NCI-H774 (cell line): ENCODE data around the gene ANKRD18A.
A peak's percentile ranks its signal among the peaks of the same experiment; 100 is the strongest.

Experiments
- DNase-seq: peaks from one replicate; lab custom pipeline; 2025; lab: John Stamatoyannopoulos, UW

The ANKRD18A gene

DNA sequence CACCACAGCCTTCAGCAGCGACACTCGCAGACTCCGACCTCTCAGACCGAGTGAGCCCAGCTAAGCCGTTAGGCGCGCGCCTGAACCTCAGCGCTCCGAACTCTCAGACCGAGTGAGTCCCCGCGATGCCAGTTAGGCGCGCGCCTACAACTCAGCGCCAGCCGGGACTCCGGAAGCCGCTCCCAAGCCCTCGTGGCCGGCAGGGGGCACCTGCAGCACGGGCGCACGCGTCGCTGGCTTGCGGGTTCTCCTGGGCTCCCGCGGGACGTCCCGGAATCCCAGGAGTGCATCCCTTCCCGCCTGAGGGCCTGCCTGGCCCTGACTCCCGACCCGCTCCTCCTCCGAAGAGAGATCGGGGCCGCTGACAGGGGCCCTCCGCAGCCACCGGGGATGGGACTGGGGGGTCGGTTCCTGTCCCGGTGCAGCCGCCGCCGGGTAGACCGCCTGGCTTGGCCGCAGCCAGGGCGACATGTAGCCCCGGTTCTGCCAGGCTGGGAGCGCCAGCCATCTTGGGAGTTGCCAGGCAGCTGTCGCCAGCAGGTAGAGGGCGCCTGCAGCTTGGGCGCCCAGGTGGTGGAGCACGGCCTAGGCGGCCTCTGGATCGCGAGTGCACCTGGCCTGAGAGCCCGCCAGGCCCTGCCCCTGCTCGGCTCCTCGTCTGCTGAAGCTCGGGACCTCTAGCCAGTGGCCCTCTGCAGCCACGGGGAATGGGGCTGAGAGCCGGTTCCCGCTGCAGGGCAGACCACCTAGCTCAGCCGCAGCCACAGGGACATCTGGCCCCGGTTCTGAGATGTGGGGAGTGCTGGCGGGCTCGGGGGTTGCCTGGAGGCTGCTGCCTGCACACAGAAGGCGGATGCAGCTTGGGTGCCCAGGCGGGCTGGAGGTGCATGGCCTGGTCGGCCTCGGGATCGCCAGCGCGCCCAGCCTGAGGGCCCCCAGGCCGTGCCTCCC is at the start of gene ANKRD18A:
Gene ANKRD18A, minus strand, starts transcription at position 114 of the 951 bp plus-strand sequence. CDS start 311 bp downstream, outside the sequence.
- peak; percentile 88 for DNase-seq

DNA sequence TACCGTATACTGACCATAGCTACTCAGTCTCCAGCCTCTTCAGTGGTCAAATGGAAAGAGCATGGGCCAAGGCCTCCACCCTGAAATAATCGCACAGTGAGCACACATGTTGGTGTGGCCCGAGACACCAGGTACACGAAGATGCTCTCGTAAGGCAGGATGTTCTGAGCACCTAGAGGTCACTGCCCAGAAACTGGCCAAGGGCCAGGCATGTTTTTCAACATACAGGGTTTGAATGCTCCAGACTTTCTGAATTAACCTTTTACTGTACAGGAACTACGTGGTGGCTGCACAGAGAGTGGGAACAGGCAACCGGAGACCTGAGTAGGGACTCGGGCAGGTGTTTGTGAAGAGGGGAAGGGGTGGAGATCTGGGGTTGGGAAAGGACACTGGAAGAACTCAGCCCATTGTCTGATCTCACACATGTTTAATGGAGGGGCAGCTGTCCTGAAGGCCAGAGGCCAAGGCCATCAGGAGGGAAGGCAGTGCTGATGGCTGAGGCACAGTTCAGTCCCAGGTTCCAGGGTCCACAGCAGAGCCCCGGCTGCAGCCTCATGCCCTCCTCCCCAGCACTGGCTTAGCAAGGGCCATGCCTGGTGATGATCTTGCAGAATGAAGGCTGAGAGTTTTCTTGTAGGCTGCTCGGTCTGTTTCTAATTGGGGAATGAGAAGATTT is 48.5 kb upstream of the ANKRD18A start:
- no peak for DNase-seq

DNA sequence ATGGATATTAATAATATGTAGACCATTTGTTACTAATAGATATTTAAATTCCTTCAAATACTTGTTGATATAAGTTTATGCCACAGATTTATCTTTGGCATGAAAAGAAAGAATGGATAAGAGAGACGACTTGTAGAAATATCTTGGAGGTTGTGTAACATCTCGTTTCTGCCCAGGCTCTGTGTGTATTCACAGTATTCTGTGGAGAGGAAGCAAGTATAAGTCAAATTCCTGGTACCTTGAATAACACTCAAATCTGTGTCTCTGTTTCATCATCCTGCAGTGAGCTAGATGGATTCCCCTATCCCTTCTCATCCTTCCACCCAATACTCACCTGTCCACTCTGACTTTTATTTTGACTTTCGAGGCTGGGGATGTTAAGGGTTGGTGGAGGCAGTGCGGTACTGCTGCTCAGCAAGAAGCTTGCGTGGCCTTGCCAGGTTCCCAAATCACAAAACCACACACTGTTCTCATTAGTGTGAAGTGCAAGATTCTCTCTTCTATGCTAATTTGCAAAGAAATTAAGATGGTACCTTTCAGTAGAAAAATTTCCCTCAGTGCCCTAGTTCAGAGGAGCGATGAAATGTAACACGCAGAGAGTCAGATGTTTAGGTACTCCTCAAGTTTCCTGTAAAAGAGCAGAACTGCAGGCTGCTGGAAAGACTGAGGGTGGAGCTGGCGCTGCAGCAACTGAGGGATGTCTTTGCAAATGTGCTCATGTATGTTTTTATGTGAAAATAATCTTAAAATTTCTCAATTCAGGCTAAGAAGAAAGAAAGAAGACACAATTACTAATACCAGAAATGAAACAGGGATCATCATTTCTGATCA is 42.6 kb upstream of the ANKRD18A start:
- no peak for DNase-seq

DNA sequence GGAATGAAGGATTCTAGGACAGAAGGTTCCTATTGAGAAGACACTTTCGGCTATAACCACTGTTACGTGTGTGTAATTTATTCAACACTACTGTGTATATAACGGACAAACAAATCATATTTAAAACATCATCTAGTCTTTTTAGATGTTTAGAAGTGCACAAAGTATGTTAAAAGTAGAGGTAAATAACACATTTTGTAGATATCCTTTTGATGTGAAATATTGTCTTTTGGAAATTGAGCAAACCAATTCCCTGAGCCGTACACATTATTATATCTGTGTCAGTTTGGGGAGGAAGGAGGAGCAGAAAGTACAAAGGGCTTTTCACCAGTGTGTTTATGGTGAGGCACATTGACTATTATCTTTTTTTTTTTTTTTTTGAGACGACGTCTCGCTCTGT is 39.1 kb upstream of the ANKRD18A start:
- no peak for DNase-seq

DNA sequence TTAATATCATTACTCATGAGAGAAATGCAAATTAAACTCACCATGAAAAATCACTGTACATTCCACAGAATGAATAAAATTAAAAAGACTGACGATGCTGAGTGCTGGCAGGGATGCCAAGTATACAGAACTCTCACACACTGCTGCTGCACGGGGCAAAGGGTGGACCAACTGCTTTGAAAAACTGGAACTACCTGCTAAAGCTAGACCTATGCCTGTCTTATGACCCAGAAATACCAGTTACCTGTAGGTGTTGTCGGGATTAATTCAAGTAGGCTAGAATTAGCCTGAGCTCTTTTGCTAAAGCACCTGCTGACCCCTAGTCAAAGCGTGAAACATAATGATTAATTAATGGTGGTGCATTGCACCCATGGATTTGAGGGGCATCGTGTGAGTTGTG is 36.5 kb upstream of the ANKRD18A start:
- no peak for DNase-seq

DNA sequence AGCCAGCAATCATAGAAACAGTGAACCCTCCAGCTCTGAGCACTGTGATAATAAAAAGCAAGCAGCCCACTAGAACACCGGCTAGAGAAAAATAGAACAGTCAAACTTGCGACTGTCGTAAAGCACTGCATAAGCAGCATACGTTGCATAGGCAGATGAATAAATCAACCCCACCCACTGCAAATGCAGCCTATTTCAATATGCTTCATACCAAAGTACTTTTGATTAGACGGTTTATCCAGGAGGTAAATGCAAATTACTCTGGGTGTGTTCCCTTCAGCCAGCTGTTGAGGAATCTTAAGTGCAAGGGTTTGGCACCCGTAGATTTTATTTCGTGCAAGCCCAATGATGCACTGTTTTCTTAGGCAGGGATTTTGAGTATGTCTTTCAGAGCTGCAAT is 32.1 kb upstream of the ANKRD18A start:
- no peak for DNase-seq

DNA sequence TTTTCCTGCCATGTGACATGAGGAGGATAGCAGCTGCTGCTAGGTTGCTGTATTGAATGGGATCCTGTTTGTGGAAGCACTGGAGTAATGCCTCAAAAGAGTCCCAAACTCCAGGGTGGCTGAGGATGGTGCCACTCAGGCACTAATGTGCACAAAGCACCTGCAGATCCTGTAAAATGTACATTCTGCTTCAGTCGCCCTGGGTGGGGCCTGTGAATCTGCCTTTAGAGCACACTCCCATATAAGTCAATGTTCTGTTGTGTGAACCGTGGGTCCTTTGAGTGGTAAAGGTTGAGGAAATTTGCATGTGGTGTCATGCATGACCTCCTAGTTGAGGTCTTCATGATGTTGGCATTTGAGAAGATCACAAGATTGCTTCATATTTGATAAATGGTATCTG is 31.6 kb upstream of the ANKRD18A start:
- DNase-seq, result no peak

DNA sequence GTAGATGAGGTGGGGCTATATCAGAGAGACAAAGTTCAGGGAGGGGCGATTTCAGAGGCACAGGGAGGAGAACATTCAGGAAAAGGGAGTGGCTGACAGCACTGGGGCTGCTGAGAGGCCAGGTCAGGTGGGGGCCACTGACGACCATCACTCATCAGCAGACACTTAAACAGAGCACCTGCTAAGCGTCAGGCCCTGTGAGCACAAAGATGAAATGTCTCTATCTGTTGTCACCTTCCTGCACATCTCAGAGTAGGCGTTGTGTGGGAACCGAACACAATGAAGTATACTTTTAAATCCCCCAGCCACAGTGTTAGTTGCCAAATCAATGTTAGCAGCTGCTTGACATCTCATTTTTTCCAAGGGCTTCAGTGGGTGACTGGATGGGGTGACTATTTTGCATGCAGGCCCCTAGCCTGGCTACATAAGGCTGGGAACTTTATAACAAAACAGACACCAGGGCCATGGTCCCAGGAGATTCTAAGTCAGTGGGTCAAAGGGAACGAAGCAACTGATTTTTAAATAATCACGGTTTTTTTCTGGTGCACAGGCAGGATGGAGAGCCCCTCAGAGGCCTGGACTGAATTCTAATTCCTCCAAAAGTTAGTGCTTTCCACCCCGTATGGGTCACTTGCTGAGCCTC is 31.1 kb upstream of the ANKRD18A start:
- no peak for DNase-seq

DNA sequence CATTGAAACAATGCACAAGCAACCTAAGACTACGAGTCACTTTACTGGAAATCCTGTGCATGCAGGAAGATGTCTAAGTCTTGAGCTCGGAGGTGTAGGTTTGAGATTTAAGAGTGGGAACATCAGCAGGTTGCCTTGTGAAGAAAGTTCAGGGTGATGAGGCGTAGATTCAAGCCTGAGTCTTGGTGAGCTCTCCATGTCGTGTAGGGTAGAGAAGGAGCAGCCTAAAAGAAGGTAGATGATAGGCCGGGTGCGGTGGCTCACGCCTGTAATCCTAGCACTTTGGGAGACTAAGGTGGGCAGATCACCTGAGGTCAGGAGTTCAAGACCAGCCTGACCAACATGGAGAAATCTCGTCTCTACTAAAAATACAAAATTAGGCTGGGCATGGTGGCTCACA is 30.2 kb upstream of the ANKRD18A start:
- no peak for DNase-seq

DNA sequence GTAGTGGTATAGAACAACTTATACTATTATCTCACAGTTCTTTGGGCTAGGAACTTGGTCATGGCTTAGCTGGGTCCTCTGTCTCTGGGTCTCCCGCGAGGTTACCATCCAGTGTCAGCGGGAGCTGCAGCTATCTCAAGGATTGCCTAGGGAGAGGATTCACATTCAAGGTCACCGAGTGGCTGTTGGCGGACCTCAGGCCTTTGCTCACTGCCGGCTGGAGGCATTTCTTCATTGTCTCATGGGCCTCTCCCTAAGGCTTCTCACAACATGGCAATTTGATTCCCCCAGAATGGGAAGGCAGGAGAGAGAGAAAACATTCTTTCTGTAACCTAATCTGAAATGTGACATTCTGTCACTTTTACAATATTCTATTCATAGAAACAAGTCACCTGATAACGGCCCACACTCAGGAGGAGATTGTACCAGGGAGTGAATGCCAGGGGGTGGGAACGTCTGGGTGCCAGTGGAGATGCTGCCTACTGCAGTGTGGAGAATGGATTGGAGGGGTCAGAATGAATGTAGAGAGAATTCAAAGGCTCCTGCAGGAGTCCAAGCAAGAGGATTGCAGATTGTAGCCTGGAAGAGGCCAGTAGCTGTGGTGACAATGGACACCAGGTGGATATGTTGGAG is 29.5 kb upstream of the ANKRD18A start:
- DNase-seq, result no peak

DNA sequence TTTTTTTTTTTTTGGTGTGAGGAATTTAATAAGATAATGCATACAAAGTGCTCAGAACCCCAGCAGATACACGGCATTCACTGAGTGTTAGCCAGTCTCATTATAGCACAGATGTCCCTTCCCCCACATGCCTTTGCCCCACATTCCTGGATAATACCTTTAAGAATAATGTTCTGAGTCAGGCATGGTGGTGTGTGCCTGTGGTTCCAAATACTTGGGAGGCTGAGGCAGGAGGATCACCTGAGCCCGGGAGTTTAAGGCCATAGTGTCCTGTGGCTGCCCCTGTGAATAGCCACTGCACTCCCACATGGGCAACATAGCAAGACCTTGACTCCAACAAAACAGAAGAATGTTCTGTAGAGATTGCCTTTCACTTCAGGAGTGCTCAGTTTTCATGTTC is 24.2 kb upstream of the ANKRD18A start:
- DNase-seq, result no peak

DNA sequence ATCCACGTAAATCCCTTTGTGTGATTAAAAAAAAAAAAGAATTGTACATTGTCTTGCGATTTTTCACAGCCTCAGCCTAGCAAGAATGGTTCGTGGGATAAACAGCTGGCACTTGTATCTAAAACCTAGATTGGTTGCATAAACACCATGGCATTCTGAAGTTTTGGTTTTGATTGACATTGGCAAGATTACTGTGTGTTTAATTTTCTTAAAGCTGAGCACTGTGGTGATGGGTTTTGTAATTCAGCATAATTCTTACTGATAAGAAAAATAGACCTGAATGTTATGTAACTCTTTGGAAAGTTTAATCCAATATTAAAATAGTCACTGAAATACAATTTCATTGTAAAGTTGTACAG is 23.4 kb upstream of the ANKRD18A start:
- no peak for DNase-seq

DNA sequence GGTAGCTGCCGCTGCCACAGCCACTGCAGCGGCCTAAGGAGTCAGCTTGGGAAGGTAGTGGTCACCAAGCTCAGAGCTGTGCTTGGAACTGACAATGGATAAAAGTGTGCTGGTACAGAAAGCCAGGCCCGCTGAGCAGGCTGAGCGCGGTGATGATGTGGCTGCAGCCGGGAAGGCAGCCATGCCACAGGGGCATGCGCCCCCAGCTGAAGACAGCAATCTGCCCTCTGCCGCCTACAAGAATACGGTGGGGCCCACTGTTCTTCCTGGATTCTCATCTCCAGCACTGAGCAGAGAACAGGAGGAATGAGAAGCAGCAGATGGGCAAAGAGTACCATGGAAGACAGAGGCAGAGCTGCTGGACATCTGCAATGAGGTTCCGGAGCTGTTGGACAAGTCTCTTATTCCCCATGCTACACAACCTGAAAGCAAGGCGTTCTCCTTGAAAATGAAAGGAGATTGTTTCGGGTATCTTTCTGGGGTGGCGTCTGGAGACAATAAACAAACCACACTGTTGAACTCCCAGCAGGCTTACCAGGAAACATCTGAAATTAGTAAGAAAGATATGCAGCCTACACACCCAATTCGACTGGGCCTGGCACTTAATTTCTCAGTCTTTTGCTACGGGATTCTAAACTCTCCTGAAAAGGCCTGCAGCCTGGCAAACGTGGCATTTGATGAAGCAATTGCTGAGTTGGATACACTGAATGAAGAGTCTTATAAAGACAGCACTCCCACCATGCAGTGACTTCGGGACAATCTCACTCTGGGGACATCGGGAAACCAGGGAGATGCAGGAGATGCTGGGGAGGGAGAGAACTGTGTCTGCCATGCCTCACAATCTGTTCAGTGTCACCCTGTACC is 22.8 kb upstream of the ANKRD18A start:
- DNase-seq, result no peak

DNA sequence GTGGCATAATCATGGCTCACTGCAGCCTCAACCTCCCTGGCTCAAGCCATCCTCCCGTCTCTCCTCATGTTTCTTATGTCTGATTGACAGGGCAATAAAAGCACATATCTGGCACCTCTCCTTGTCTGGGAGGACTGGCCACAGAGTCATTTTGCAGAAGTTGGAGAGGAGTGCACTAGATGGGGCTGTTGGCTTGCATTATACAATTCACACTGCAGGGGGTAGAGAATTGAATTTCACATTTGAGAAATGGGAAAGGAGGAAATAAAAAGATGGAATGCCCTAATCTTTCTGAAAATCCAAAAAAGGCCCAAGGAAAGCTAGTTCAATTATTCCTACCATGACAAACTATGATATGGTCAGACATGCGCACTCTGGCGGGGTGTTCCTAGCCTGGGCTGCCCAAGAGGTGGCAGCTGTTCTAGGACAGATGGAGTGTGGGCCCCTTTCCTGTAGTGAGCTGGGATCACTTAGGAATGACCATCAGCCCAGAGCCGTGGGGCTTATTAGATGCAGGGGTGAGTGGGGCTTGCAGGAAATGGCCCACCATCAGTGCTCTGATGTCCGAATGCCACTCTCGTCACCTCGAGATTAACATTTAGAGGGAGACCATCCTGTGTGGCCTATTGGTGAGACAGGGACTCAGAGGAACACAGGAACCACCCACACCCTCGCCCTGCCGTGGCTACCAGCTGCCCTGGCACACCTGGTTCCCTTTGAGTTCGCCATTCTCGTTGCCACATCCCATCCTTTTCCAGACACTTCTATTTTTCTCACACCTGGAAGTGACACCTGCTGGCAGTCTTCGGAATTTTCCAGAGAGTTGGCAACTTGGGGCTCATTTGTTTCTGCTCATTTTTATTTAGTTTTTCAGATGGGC is 21.8 kb upstream of the ANKRD18A start:
- DNase-seq, result peak; percentile 9

DNA sequence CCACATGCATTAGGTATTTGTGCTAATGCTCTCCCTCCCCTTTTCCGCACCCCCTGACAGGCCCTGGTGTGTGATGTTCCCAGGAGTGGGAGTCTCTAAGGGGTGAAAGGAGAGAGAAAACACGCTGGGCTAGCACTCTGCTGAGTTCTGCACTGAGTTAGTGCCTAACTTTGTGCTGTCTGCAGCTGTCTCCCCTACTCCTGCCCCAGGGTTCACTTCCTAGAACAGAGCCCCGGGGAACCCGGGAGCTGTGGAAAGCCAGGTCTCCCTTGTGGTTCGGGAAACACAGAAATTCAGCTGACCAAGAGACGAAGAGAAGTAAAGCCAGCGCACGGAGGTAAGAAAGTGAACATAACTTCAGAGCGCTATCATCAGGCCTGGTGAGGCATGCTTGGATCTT is 20.7 kb upstream of the ANKRD18A start:
- DNase-seq, result no peak

DNA sequence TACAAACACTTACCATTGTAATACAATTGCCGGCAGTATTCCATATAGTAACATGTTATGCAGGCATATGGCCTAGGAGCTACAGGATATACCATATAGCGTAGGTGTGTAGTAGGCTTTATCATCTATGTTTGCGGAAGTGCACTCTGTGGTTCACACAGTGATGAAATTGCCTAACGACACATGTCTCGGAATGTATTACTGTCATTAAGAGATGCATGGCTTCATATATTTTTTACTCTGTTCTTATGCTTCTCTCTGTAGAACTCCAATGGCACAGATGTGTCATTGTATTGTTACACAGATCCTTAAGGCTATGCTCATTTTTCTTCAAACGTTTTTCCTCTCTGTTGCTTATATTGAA is 19.2 kb upstream of the ANKRD18A start:
- DNase-seq, result no peak

DNA sequence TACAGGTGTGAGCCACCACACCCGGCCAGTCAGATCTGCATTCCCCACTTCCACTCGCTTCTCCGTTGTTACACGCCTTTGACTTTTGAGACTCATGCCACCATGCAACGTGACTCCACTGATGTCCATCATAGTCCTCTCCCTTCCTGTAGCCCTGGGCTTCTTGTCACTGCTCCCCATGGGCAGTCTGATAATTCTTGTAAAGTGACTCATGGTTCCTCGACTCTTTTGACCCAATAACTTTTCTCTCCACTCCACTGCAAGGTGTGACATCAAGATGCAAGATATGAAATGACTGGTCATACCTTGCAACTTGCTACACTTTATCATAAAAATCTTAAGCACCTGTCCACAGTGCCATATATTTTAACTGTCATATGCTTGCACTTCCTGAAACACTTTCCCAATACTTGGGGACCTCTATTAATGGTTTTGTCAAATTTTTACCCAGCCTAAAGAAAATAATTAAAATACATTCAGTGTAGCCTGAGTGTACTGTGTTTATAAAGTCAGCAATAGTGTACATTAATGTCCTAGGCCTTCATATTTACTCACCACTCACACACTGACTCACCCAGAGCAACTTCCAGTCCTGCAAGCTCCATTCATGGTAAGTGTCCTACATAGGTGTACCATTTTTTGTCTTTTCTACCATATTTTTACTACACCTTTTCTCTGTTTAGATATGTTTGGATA is 18.6 kb upstream of the ANKRD18A start:
- no peak for DNase-seq

DNA sequence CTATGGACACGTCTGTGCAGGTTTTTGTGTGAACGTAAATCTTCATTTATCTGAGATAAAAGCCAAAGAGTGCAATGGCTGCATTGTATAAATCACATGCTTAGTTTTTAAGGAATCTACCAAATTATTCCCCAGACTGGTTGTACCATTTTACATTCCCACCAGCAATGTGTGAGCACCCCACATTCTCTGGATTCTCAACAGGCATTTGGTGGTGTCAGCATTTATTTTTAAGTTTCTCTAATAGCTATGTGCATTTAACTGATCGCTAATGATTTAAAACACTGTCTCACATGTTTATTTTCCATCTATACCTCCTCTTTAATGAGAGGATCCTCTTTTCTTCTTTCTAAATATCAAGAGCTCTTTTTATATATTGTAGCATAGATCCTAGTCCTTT is 13.9 kb upstream of the ANKRD18A start:
- DNase-seq, result no peak

DNA sequence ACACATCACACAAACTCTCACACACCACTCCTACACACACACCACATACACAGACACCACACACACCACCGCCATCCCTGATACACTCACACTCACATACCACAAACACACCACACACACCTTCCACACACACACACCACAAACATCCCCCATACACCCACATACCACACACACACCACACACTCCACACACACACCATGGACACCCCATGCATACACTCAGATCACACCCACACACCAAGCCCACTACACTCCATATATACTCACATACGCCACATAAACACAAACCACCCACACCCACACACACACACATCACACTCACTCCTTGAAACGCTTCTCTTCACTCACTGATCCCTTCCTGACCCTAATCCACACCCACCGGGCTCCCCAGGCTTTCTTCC is 9.1 kb upstream of the ANKRD18A start:
- DNase-seq, result no peak
